ENCODE data around the gene ZWILCH. TPM values are rescaled to one million over a fixed set of nuclear protein-coding genes. Genes with fewer than 3 reads are reported as not detected.

ZWILCH gene
- total and polyA plus RNA-seq, 7 donors, result 1.5 to 4.5 (median 2.9) TPM

GRCh38 chr15:66474135-66474534 lies 31.0 kb upstream of the ZWILCH start:
- TF ChIP-seq, protein P1, sequence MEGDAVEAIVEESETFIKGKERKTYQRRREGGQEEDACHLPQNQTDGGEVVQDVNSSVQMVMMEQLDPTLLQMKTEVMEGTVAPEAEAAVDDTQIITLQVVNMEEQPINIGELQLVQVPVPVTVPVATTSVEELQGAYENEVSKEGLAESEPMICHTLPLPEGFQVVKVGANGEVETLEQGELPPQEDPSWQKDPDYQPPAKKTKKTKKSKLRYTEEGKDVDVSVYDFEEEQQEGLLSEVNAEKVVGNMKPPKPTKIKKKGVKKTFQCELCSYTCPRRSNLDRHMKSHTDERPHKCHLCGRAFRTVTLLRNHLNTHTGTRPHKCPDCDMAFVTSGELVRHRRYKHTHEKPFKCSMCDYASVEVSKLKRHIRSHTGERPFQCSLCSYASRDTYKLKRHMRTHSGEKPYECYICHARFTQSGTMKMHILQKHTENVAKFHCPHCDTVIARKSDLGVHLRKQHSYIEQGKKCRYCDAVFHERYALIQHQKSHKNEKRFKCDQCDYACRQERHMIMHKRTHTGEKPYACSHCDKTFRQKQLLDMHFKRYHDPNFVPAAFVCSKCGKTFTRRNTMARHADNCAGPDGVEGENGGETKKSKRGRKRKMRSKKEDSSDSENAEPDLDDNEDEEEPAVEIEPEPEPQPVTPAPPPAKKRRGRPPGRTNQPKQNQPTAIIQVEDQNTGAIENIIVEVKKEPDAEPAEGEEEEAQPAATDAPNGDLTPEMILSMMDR (IDR thresholded peaks at IDR 0.05), result no peak
- Histone ChIP-seq H3K36me3 (ENCODE audit: insufficient read depth in 1 of 2, low read depth in 1 of 2) (no peaks in the 10 kb centered on the region), H3K9me3 (no peaks in the 10 kb centered on the region), H3K4me3 (no peak overlapping the region), H3K27me3 (ENCODE audit: insufficient read depth in 3 of 3, low read length in 2 of 3) (no peaks in the 10 kb centered on the region), H3K27ac (no peak overlapping the region), H3K4me1 (peaks cover 5% of the 10 kb centered on the region)
- WGBS, 3 donors, result 79 to 87% (median 81%) methylated on average over 2 of the region's 2 CpGs
- ATAC-seq (no peak), DNase-seq (no peak)
- intact Hi-C loops (cut with DNase I), result no loop called here

DNA sequence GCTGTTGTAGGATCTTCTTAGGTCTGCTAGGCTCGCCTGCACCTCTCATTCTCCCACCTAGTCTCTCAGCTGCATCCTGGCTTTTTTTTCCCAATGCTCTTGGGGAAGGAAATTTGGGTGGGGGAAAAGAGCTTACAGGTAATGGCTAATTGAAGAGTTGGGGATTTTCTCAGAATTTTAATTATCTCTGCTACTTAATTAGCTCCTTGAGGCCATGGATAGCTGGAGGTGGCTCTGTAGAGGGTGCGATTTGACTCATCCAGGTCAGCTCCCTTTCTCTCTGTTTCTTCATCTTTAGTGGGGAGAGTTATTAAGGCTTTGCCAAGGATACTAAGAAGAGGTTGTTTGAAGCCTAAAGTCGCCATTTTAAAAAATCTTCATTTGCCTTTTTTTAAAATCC lies 30.2 kb upstream of the ZWILCH start:
- Histone ChIP-seq H3K4me1 (peaks cover 5% of the 10 kb centered on the region), H3K27me3 (ENCODE audit: insufficient read depth in 3 of 3, low read length in 2 of 3) (no peaks in the 10 kb centered on the region), H3K27ac (no peak overlapping the region), H3K4me3 (no peak overlapping the region), H3K9me3 (no peaks in the 10 kb centered on the region), H3K36me3 (ENCODE audit: insufficient read depth in 1 of 2, low read depth in 1 of 2) (no peaks in the 10 kb centered on the region)
- 90 to 98% (median 95%) methylated on average over 3 of the region's 3 CpGs for WGBS, 3 donors
- DNase-seq (no peak), ATAC-seq (no peak)
- intact Hi-C loops (cut with DNase I), result loop anchor here in 1 of 2 donors (5.0 kb wide), 1 partner anchor 73 kb away; no protein-coding TSS in a partner anchor
- TF ChIP-seq, protein P1 (IDR thresholded peaks at IDR 0.05), result no peak

GRCh38 chr15:66476535-66476934 lies 28.6 kb upstream of the ZWILCH start:
- peaks cover 0 to 7% of the 10 kb centered on the region in 2 donors for H3K36me3 ChIP-seq (ENCODE audit: insufficient read depth in 1 of 2, low read depth in 1 of 2)
- ATAC-seq, result no peak
- TF ChIP-seq, protein P1 (IDR thresholded peaks at IDR 0.05), result no peak
- H3K4me3 ChIP-seq, result no peak overlapping the region
- no peak overlapping the region for H3K27ac ChIP-seq
- H3K4me1 ChIP-seq, result peaks cover 5% of the 10 kb centered on the region
- DNase-seq, result no peak
- no peaks in the 10 kb centered on the region for H3K9me3 ChIP-seq
- intact Hi-C loops (cut with DNase I), result loop anchor here in 1 of 2 donors (5.0 kb wide), 1 partner anchor 74 kb away; no protein-coding TSS in a partner anchor
- no peaks in the 10 kb centered on the region for H3K27me3 ChIP-seq (ENCODE audit: insufficient read depth in 3 of 3, low read length in 2 of 3)
- WGBS, 3 donors, result 89 to 94% (median 89%) methylated on average over 4 of the region's 4 CpGs

DNA sequence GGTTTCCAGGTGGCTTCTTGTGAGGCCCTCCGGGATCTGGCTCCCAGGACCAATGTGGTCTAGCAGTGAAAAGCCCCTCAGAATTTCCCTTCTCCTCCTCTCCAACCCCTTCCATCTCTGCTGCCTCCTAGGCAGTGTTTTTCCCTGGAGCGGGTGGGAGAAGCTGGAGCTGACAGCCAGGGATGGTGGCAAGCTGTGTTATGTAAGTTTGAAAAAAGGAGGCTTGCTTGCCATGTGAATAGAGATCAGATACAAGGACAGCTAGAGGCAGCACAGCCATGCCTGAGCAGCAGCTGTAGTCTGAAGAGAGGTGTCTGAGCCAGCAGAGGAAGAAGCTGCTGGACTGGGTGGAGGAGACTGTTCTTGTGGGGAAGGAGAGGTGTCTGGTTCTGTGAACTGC lies 28.1 kb upstream of the ZWILCH start:
- Histone ChIP-seq H3K9me3 (no peaks in the 10 kb centered on the region), H3K27ac (no peak overlapping the region), H3K4me1 (peaks cover 4% of the 10 kb centered on the region), H3K36me3 (ENCODE audit: insufficient read depth in 1 of 2, low read depth in 1 of 2) (peaks cover 0 to 12% of the 10 kb centered on the region in 2 donors), H3K27me3 (ENCODE audit: insufficient read depth in 3 of 3, low read length in 2 of 3) (no peaks in the 10 kb centered on the region), H3K4me3 (no peak overlapping the region)
- ATAC-seq, result no peak
- DNase-seq, result no peak
- TF ChIP-seq, protein P1 (IDR thresholded peaks at IDR 0.05), result no peak
- 85 to 98% (median 92%) methylated on average over 2 of the region's 2 CpGs for WGBS, 3 donors
- intact Hi-C loops (cut with DNase I), result loop anchor here in 1 of 2 donors (5.0 kb wide), 1 partner anchor 75 kb away; no protein-coding TSS in a partner anchor

DNA sequence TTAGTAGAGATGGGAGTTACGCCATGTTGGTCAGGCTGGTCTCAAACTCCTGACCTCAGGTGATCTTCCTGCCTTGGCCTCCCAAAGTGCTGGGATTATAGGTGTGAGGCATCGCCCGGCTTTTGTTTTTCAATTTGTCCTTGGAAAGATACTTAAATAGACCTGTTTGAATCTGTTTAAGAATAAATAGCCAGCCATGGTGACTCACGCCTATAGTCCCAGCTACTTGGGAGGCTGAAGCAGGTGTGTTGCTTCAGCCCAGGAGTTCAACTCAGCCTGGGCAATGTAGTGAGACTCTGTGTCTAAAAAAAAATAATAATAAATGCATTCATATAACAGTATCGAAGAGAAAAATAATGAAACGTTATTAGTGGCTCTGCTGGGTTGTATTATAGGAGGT lies 24.9 kb upstream of the ZWILCH start:
- 79 to 89% (median 85%) methylated on average over 6 of the region's 6 CpGs for WGBS, 3 donors
- H3K4me3 ChIP-seq, result no peak overlapping the region

More for the DNA sequence above, 24.9 kb upstream of the ZWILCH start:
- ATAC-seq (no peak), DNase-seq (no peak)
- Histone ChIP-seq H3K9me3 (no peaks in the 10 kb centered on the region), H3K27ac (no peak overlapping the region), H3K27me3 (ENCODE audit: insufficient read depth in 3 of 3, low read length in 2 of 3) (no peaks in the 10 kb centered on the region), H3K36me3 (ENCODE audit: insufficient read depth in 1 of 2, low read depth in 1 of 2) (peaks cover 0 to 23% of the 10 kb centered on the region in 2 donors), H3K4me1 (peaks cover 5% of the 10 kb centered on the region)
- intact Hi-C loops (cut with DNase I), result loop anchor here in 1 of 2 donors (10.0 kb wide), 1 partner anchor 1465 kb away; no protein-coding TSS in a partner anchor
- TF ChIP-seq, protein P1 (IDR thresholded peaks at IDR 0.05), result no peak

Data from psoas muscle (tissue), 8 donors.